Inflammatory macrophage treated with lipopolysaccharide for 4 hours (primary cell): ENCODE measurements around the gene TAX1BP3.

Experiments
- DNase-seq: peaks from one replicate; pipeline ENCODE4 v3.0.0-alpha.2; 2020

TAX1BP3 gene

DNA sequence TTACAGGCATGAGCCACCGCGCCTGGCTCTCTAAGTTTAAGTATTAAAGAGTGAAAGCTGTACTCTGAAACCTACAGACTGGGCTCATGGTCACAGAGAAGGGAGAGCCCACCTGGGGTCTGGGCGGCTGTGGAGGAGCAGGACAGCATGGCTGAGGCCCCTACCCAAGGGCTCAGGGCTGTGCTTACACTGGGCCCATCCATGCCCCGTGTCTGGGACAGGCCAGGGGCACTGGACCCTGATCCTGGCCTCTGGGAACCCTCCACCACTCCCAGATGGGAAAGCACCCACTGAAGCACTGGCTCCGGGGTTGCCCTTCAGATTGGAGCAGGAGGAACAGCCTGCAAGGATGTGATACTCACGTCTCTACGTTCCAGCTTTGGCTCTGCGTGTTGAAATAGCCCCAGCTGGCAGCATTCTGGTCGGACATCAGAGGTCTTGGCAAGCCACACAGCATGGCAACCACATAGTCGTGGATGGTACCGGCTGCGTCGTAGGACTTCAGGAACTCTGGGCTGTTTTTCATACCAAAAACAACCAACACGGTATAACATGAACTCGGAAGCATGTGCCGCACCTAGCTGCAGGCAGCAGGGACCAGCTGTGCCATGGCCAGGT lies 45.3 kb downstream of the TAX1BP3 start:
- no peak for DNase-seq

DNA sequence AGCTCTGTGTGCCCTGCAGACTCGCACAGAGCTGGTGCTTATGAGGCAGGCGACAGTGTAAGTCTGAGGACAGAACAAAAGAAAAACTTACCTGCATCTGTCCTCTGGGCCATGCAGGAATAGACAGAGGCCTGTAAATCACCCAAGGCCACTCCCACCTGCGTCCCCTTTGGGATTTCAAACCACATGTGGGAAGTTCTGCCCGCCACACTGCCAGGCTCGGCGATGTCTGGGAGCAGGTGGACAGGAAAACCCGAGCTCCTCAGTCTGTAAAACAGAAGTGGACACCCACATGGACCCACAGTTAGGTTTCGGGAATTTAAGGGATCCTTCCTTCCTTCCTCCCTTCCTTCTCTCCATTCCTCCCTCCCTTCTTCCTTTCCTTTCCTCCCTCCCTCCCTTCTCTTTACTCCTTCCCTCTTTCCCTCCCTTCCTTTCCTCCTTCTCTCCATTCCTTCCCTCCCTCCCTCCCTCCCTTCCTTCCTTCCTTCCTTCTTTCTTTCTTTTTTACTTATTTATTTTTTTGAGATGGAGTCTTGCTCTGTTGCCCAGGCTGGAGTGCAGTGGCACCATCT lies 47.1 kb downstream of the TAX1BP3 start:
- no peak for DNase-seq

- no peak for DNase-seq
These were observed 53.1 kb downstream of the TAX1BP3 start for GRCh38 chr17:3615160-3615870.

- DNase-seq: no peak
These were observed 55.3 kb downstream of the TAX1BP3 start for GRCh38 chr17:3613124-3613523.
